Stomach (tissue), 4 donors: ENCODE measurements around the gene MT1M.

ENCODE experiments used
- POLR2A ChIP-seq, 4 donors: fragments of 450-650 bp; IDR thresholded peaks; one replicate each; pipeline ENCODE4 v1.6.1; 2016; ENCODE audit warnings: antibody characterized with exemption in 4 of 4, control low read depth in 2 of 4, mild to moderate bottlenecking in 1 of 4, moderate library complexity in 1 of 4
- POLR2AphosphoS5 ChIP-seq, 3 donors: sonication (generic); formaldehyde crosslinking; IDR thresholded peaks; one replicate each; pipeline ENCODE4 v1.6.1; 2016; ENCODE audit warnings: antibody characterized with exemption in 3 of 3

GRCh38 chr16:56591377-56592060 lies 40.9 kb upstream of the MT1M start:
- TF ChIP-seq POLR2A (IDR thresholded peaks at IDR 0.05) = no peak
- no peak for TF ChIP-seq POLR2AphosphoS5 (IDR thresholded peaks at IDR 0.05)
